ENCODE measurements around the gene ZNF185.

- no peak for TF ChIP-seq CTCF (conservative IDR thresholded peaks at IDR 0.05)
- no peak for TF ChIP-seq EZH2 (IDR thresholded peaks at IDR 0.05; ENCODE audit: low read depth)
Observed at GRCh38 chrX:152866386-152866785, 31.5 kb upstream of the ZNF185 start.

All from PC-9 (cell line).